ENCODE measurements around the gene RSBN1L. TPM values are rescaled to one million over a fixed set of nuclear protein-coding genes. Genes with fewer than 3 reads are reported as not detected.
"Not testable (repeated sequence)": the region's sequence is repeated elsewhere in the genome, so short reads cannot be mapped to it uniquely, and the experiment has no call there.

Gene RSBN1L
- total RNA-seq (2014; rRNA removed; shearing (Covaris generic); ENCODE audit: low replicate concordance), result 14.1 and 33.7 TPM in 2 replicates

- H2AFZ ChIP-seq (ENCODE audit: low read length), result peak within 1 kb of the TSS; percentile 88
Measured at GRCh38 chr7:77696057-77696642, at the start of gene RSBN1L. Gene RSBN1L, plus strand, starts transcription at chr7:77696459. Its CDS starts 11 bp downstream, at chr7:77696470.

GRCh38 chr7:77648742-77649338 is 47.4 kb upstream of the RSBN1L start:
- peaks cover 4% of the 10 kb centered on the region; the same call in 1 of the 2 replicates for H3K4me1 ChIP-seq (ENCODE audit: low read length)
- H3K27me3 ChIP-seq (ENCODE audit: low read length), result no peaks in the 10 kb centered on the region
- H4K20me1 ChIP-seq (ENCODE audit: insufficient read depth, low read depth, low read length), result no peaks in the 10 kb centered on the region
- H2AFZ ChIP-seq (ENCODE audit: low read length), result no peak overlapping the region
- H3K9me2 ChIP-seq (replicated peaks; ENCODE audit: insufficient read depth, low read length), result no peaks in the 10 kb centered on the region
- H3K36me3 ChIP-seq (ENCODE audit: insufficient read depth, low read length), result no peaks in the 10 kb centered on the region
- H3K9me3 ChIP-seq (ENCODE audit: low read length), result no peaks in the 10 kb centered on the region
- H3K27ac ChIP-seq (ENCODE audit: low read length), result no peak overlapping the region
- H3K4me3 ChIP-seq (ENCODE audit: low read length), result no peak overlapping the region
- DNase-seq, result no peak
- no peaks in the 10 kb centered on the region for H3K79me2 ChIP-seq (ENCODE audit: low read length)
- H3K4me2 ChIP-seq (ENCODE audit: low read depth, low read length, poor library complexity, severe bottlenecking), result no peak overlapping the region
- no peak overlapping the region for H3K9ac ChIP-seq (ENCODE audit: low read length)

More at GRCh38 chr7:77696057-77696642, at the start of gene RSBN1L:
- Histone ChIP-seq H3K9me2 (replicated peaks; ENCODE audit: insufficient read depth, low read length) (no peaks in the 10 kb centered on the region), H3K9me3 (ENCODE audit: low read length) (no peaks in the 10 kb centered on the region), H3K9ac (ENCODE audit: low read length) (peak within 1 kb of the TSS; percentile 91), H3K27me3 (ENCODE audit: low read length) (no peaks in the 10 kb centered on the region), H4K20me1 (ENCODE audit: insufficient read depth, low read depth, low read length) (peaks cover 9% of the 10 kb centered on the region; the same call in 1 of the 2 replicates), H3K4me3 (ENCODE audit: low read length) (peak within 1 kb of the TSS; percentile 92), H3K4me1 (ENCODE audit: low read length) (peaks cover 42% of the 10 kb centered on the region), H3K27ac (ENCODE audit: low read length) (peak within 1 kb of the TSS; percentile 86), H3K4me2 (ENCODE audit: low read depth, low read length, poor library complexity, severe bottlenecking) (peak within 1 kb of the TSS; percentile 86), H3K79me2 (ENCODE audit: low read length) (peaks cover 92% of the 10 kb centered on the region), H3K36me3 (ENCODE audit: insufficient read depth, low read length) (peaks cover 2% of the 10 kb centered on the region; the same call in 1 of the 2 replicates)
- peak; percentile 99 for DNase-seq

GRCh38 chr7:77649716-77650349 is 46.4 kb upstream of the RSBN1L start:
- Histone ChIP-seq H3K36me3 (ENCODE audit: insufficient read depth, low read length) (no peaks in the 10 kb centered on the region), H4K20me1 (ENCODE audit: insufficient read depth, low read depth, low read length) (no peaks in the 10 kb centered on the region), H3K9me3 (ENCODE audit: low read length) (no peaks in the 10 kb centered on the region), H3K79me2 (ENCODE audit: low read length) (no peaks in the 10 kb centered on the region), H2AFZ (ENCODE audit: low read length) (no peak overlapping the region; the same call in 1 of the 2 replicates), H3K4me3 (ENCODE audit: low read length) (no peak overlapping the region), H3K27me3 (ENCODE audit: low read length) (no peaks in the 10 kb centered on the region), H3K9me2 (replicated peaks; ENCODE audit: insufficient read depth, low read length) (no peaks in the 10 kb centered on the region), H3K27ac (ENCODE audit: low read length) (no peak overlapping the region), H3K4me2 (ENCODE audit: low read depth, low read length, poor library complexity, severe bottlenecking) (no peak overlapping the region), H3K9ac (ENCODE audit: low read length) (no peak overlapping the region), H3K4me1 (ENCODE audit: low read length) (peaks cover 4% of the 10 kb centered on the region; the same call in 1 of the 2 replicates)
- no peak for DNase-seq

GRCh38 chr7:77651575-77652162 is 44.6 kb upstream of the RSBN1L start:
- no peaks in the 10 kb centered on the region for H3K36me3 ChIP-seq (ENCODE audit: insufficient read depth, low read length)
- H2AFZ ChIP-seq (ENCODE audit: low read length), result 0 out of 2 replicates have a peak overlapping the region, but pooled peaks have one; percentile 14
- no peaks in the 10 kb centered on the region for H3K79me2 ChIP-seq (ENCODE audit: low read length)
- H3K9ac ChIP-seq (ENCODE audit: low read length), result no peak overlapping the region
- peak; percentile 81 for DNase-seq
- no peaks in the 10 kb centered on the region for H3K9me3 ChIP-seq (ENCODE audit: low read length)
- H3K4me3 ChIP-seq (ENCODE audit: low read length), result no peak overlapping the region
- H3K4me2 ChIP-seq (ENCODE audit: low read depth, low read length, poor library complexity, severe bottlenecking), result no peak overlapping the region
- H3K27me3 ChIP-seq (ENCODE audit: low read length), result no peaks in the 10 kb centered on the region
- no peak overlapping the region for H3K27ac ChIP-seq (ENCODE audit: low read length)
- H3K4me1 ChIP-seq (ENCODE audit: low read length), result peaks cover 4% of the 10 kb centered on the region; the same call in 1 of the 2 replicates
- no peaks in the 10 kb centered on the region for H3K9me2 ChIP-seq (replicated peaks; ENCODE audit: insufficient read depth, low read length)
- no peaks in the 10 kb centered on the region for H4K20me1 ChIP-seq (ENCODE audit: insufficient read depth, low read depth, low read length)

DNA sequence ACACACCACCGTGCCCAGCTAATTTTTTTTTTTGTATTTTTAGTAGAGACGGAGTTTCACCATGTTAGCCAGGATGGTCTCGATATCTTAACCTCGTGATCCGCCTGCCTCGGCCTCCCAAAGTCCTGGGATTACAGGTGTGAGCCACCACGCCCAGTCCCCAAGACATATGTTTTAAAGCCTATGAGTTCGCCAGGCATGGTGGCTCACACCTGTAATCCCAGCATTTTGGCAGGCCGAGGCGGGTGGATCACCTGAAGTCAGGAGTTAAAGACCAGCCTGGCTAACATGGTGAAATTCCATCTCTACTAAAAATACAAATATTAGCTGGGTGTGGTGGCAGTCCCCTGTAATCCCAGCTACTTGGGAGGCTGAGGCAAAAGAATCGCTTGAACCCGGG is 43.4 kb upstream of the RSBN1L start:
- H3K4me3 ChIP-seq (ENCODE audit: low read length); H2AFZ ChIP-seq (ENCODE audit: low read length); H3K9me3 ChIP-seq (ENCODE audit: low read length); H4K20me1 ChIP-seq (ENCODE audit: insufficient read depth, low read depth, low read length); DNase-seq; H3K4me1 ChIP-seq (ENCODE audit: low read length); H3K79me2 ChIP-seq (ENCODE audit: low read length); H3K36me3 ChIP-seq (ENCODE audit: insufficient read depth, low read length); H3K27me3 ChIP-seq (ENCODE audit: low read length); H3K9me2 ChIP-seq (replicated peaks; ENCODE audit: insufficient read depth, low read length); H3K4me2 ChIP-seq (ENCODE audit: low read depth, low read length, poor library complexity, severe bottlenecking); H3K27ac ChIP-seq (ENCODE audit: low read length); H3K9ac ChIP-seq (ENCODE audit: low read length): not testable (repeated sequence)

- H3K9me3 ChIP-seq (ENCODE audit: low read length), result no peaks in the 10 kb centered on the region
- H3K27me3 ChIP-seq (ENCODE audit: low read length), result no peaks in the 10 kb centered on the region
- H3K9ac ChIP-seq (ENCODE audit: low read length), result no peak overlapping the region
- peaks cover 4% of the 10 kb centered on the region; the same call in 1 of the 2 replicates for H3K4me1 ChIP-seq (ENCODE audit: low read length)
- DNase-seq, result no peak
- no peaks in the 10 kb centered on the region for H3K36me3 ChIP-seq (ENCODE audit: insufficient read depth, low read length)
- no peaks in the 10 kb centered on the region for H3K79me2 ChIP-seq (ENCODE audit: low read length)
- no peak overlapping the region for H3K4me3 ChIP-seq (ENCODE audit: low read length)
- H2AFZ ChIP-seq (ENCODE audit: low read length), result no peak overlapping the region
- no peak overlapping the region for H3K27ac ChIP-seq (ENCODE audit: low read length)
- no peaks in the 10 kb centered on the region for H4K20me1 ChIP-seq (ENCODE audit: insufficient read depth, low read depth, low read length)
- H3K4me2 ChIP-seq (ENCODE audit: low read depth, low read length, poor library complexity, severe bottlenecking), result no peak overlapping the region
- no peaks in the 10 kb centered on the region for H3K9me2 ChIP-seq (replicated peaks; ENCODE audit: insufficient read depth, low read length)
Measured at GRCh38 chr7:77653572-77653971, 42.7 kb upstream of the RSBN1L start.

GRCh38 chr7:77655356-77655755 is 40.9 kb upstream of the RSBN1L start:
- Histone ChIP-seq H3K36me3 (ENCODE audit: insufficient read depth, low read length) (no peaks in the 10 kb centered on the region), H3K9me3 (ENCODE audit: low read length) (no peaks in the 10 kb centered on the region), H3K4me1 (ENCODE audit: low read length) (peaks cover 4% of the 10 kb centered on the region; the same call in 1 of the 2 replicates), H3K27me3 (ENCODE audit: low read length) (no peaks in the 10 kb centered on the region), H2AFZ (ENCODE audit: low read length) (no peak overlapping the region), H3K9ac (ENCODE audit: low read length) (no peak overlapping the region), H3K4me2 (ENCODE audit: low read depth, low read length, poor library complexity, severe bottlenecking) (no peak overlapping the region), H4K20me1 (ENCODE audit: insufficient read depth, low read depth, low read length) (no peaks in the 10 kb centered on the region), H3K4me3 (ENCODE audit: low read length) (no peak overlapping the region), H3K79me2 (ENCODE audit: low read length) (no peaks in the 10 kb centered on the region), H3K9me2 (replicated peaks; ENCODE audit: insufficient read depth, low read length) (no peaks in the 10 kb centered on the region), H3K27ac (ENCODE audit: low read length) (no peak overlapping the region)
- DNase-seq, result peak; percentile 16
